Measurements from ENCODE around the gene COL18A1. TPM values are rescaled to one million over a fixed set of nuclear protein-coding genes. Genes with fewer than 3 reads are reported as not detected.
A peak's percentile ranks its signal among the peaks of the same experiment; 100 is the strongest.

Gene COL18A1
- total RNA-seq, 1 donor from 2014 or later = 51.6 TPM

DNA sequence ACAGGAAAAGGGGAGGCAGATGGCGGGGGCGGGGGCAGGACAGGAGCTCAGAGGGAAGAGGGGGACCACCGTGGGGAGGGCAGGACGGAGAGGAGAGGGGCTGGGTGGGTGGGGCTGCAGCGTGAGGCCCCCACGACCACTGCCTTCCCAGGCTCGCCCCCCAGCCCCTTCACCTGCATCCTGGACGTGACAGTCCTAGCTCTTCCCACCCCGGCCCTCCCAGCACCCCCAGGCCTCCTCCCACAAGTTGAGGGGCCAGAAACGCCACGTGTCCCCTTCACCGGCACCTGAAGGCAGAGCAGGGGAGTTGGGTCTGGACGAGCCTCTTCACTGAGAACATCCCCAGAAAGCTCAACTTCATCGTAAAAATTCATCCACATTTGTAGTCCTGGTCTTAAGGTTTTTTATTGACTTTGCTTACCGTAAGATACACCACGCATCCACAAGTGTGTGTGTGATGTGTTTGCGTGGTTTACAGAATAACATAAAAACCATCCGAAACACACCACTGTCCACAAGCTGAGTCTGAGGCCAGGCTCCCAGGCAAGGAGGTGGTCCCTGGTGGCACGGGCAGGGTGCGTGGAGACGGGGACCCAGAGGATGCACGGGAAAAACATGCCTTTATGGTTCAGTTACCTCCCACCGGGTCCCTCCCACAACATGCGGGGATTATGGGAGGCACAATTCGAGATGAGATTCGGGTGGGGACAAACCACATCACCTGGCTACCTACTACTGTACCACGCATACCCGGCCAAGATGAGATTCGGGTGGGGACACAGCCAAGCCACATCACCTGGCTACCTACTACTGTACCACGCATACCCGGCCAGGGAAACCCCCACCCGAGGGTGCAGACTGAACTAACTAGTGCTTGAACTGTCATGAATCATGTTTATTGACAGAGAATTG is 13.9 kb upstream of the COL18A1 start:
- no peak for ATAC-seq
- intact Hi-C loops (cut with DNase I) = no loop called here

DNA sequence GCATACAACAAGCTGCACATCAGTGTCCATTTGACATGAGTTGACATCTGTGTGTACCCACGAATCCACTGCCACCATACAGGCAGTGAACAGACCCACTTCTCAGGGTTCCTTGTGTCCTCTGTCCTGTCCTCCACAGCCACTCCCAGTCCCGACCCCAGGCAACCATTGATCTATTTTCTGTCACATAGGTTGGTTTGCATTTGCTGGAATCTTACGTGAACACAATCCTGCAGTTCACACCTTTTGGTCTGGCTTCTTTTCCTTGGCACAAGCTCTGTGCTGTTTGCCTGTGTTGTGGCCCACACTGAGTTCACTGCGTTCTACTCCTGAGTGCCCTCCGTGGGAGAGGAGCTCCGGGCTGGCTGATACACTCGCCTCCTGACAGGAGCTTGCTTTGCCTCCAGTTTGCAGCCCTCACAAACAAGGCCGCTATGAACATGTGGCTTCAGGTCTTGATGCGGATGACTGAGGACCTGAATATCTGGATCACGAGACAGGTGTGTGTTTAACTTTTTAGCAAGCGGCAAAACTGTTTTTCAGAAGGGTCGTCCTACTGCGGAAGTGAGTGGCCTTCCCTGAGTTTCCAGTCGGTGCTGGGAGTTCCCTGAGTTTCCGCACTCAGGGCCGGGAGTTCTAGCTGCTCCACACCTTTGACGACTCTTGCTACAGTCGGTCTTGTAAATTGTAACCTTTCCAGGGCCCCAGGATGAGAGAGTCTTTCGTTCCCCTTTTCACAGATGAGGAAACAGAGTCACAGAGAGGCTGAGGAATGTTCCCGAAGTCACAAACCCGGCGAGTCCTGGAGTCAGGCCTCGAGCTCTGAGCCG is 13.0 kb upstream of the COL18A1 start:
- ATAC-seq (no peak), DNase-seq (ENCODE audit: missing footprints) (no peak)
- intact Hi-C loops (cut with DNase I) = no loop called here

More for the DNA sequence above, 13.9 kb upstream of the COL18A1 start:
- DNase-seq (ENCODE audit: missing footprints) = peak; percentile 50

DNA sequence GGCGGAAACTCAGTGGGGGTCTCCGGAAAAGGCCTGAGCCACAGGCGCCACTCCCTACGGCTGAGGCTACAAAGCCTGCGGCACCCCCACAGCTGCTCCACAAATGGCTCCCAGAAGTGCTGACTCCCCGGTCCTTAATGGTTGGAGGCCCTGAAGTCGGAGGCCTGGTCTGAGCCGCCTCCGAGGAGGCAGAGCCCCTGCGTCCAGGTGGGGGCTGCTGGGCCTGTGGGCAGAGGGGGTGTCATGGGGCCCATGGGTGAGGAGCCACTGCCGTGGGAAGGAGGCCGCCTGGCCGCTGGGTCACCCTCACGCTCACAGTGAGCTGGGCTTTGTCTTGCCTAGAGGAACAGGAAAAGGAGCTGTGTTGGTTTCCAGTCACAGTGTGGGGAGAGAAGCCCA is 12.4 kb upstream of the COL18A1 start:
- ATAC-seq (no peak), DNase-seq (ENCODE audit: missing footprints) (peak; percentile 45)
- intact Hi-C loops (cut with DNase I) = no loop called here

DNA sequence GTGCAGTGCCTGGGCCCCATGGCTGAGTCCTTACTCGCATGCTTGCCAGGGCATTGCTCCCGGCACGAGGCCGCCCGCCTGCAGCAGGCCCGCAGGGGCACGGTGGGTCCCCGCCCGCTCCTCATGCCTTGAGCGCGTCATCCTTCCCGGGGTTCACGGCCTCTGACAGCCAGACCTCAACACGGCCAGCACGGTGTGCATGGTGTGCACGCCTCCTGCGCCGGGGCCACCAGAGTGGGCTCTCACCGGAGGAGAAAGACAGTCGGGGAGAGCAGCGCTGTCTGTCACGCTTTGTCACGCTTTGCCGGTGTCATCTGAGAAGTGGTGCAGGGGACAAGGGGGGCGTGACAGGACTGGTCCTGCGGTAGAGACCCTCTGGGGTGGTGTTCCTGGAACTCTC is 11.9 kb upstream of the COL18A1 start:
- DNase-seq (ENCODE audit: missing footprints) (peak; percentile 45), ATAC-seq (no peak)
- intact Hi-C loops (cut with DNase I) = no loop called here

DNA sequence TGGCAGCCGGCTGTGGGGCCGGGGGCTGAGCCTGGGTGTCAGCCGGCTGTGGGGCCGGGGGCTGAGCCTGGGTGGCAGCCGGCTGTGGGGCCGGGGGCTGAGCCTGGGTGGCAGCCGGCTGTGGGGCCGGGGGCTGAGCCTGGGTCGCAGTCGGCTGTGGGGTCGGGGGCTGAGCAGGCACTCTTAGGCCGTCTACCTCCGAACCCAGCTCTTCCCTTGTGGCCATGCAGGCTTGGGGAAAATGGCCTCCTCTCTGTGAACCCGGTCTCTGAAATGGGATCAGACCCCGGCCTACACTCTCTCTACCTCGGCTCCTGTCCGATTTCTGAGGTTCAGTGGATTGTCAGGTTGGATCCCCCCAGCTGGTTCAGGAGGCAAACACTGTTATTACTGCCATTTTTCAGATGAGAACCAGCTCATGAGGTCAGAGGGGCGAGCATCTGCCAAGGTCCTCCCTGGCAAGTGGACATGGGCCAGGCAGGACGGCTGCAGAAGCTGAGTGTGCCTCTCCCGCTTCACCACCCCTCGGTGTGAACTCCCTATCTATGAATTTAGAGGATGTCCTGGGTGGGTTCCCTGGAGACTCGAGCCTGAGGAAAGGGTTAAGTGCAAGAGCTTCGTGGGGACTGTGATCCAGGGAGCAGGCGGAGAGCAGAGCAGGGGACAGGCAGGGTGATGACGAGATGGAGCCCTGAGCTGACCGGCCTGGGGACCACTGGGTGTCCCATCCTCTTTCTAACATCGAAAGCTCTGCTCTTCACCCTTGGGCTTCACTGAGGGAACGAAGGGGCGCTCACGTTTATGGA is 10.9 kb upstream of the COL18A1 start:
- intact Hi-C loops (cut with DNase I) = no loop called here

DNA sequence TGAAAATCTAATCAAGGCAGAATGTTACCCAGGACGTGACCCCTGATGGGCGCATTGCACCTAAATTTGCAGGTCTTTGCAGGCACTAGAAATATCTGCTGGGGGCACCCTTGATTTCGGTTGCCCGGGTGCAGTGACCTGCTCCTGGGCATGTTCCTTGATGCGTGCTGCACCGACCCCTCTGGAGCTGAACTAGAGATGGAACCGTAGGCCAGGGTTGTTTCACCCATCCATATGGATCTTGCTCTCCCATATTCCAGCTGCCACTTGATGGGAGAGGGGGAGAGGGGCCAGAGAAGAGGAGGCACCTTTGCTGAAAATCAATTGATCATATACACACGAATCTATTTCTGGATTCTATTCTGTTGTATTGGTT is 8.4 kb upstream of the COL18A1 start:
- ATAC-seq (no peak), DNase-seq (ENCODE audit: missing footprints) (no peak)
- intact Hi-C loops (cut with DNase I) = no loop called here

More for the DNA sequence above, 10.9 kb upstream of the COL18A1 start:
- no peak for ATAC-seq
- DNase-seq (ENCODE audit: missing footprints) = peak; percentile 58

DNA sequence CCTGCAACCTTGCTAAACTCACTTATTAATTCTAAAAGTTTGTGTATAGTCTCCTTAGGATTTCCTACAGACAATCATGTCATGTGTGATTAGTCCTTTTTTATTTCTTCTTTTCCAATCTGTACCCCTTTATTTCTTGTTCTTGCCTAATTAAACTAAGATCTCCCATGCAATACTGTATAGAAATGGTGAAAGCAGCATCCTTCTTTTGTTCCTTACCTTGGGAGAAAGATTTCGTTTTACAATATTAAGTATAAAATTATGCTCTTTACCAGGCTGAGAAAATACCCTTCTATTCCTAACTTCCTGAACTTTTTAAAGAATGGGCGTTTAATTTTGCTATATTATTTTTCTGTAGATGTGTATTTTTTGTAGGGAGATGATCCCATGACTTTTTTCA is 7.6 kb upstream of the COL18A1 start:
- DNase-seq (ENCODE audit: missing footprints) (no peak), ATAC-seq (no peak)
- intact Hi-C loops (cut with DNase I) = no loop called here

DNA sequence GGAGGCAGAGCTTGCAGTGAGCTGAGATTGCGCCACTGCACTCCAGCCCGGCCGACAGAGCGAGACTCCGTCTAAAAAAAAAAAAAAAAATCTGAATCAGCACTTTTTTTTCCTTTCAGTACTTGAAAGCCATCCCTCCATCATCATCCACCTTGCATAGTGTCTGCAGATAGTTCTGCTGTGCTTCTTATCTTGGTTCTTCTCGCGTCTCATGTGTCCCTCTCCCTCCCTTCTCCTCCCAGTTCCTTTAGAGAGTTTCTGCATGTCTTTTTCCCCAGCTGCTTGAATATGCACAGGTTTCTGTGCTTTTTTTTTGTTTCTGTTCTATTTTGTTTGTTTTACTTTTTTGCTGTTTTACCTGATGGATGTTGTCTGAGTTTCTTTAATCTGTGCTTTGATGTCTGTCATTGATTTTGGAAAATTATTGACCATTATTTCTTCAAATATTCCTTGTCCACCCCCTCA is 3.9 kb upstream of the COL18A1 start:
- intact Hi-C loops (cut with DNase I) = no loop called here
- no peak for ATAC-seq
- DNase-seq (ENCODE audit: missing footprints) = peak; percentile 14

DNA sequence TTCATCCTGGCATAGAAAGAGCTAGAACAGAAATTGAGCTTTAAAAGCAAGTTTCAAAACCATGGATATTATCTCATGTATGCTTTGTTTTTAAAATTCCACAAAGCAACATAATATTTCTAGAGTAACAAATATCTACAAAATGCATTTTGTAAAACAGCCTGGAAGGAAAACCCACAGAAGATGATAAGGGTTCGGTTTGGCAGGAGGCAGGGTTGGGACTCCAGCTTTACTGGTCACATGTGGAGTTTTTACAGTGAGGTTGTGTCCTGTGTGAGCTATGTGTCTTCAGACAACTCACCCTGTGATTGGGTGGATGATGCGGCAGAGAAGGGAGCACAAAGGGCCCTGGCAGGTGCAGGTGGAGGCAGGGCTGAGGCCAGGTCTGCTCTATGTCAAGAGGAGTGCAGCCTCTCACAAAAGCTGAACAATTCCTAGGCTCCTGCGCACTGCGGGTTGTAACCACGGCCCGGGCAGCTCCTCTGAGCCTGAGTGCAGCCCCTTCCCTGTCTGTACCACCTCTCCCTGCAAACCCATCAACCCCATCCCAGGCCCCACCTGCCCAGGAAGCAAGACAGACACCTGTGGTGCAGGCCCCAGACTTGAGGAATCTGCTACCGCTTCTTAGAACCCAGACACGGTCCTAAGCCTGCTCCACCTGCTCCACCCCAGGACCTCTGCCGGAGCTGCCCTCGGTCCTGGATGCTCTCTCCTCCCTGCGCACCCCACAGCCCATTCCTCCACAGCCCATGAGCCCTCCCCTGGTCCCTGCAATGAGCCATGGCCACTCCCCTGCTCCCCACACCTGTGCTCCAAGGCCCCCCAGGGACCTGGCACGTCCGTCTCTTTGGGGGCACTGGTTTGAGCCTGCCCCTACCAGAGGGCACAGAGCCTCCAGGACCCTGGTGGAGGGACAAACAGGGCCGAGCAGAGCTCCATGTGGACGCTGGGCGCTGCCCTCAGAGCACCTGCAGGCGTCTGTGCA is 2.8 kb upstream of the COL18A1 start:
- intact Hi-C loops (cut with DNase I) = no loop called here
- DNase-seq (ENCODE audit: missing footprints) (peak; percentile 42), ATAC-seq (no peak)

DNA sequence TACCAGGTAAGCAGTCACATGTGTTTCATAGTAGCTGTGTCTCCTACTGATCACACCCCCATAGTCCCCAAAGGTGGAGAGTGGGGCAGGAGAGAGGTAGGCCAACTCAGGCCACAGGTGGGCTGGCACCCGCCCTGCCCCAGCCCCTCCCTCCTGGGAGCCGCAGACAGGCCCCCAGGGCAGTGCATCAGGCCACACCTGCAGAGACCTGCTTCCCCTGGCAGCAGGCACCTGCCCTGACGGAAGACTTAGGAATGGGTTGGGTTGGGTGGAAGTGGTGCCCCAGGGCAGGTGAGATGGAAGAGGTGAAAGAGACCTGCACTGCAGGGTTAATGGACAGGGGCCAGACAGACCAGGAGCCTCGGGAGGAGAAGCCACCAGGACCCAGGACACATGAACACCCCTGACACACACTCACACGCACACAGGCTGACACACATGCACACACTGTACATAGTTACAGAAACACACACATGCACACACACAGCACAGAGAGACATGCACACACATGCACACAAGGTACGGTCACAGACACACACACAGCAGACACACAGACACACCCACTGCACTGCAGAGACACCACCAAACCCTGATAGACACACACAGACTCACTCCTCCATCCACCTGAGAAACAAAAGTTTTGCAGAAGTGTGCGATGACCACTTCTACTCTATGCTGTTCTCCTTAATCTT is 1.7 kb upstream of the COL18A1 start:
- intact Hi-C loops (cut with DNase I) = no loop called here
- no peak for ATAC-seq
- DNase-seq (ENCODE audit: missing footprints) = peak; percentile 13

DNA sequence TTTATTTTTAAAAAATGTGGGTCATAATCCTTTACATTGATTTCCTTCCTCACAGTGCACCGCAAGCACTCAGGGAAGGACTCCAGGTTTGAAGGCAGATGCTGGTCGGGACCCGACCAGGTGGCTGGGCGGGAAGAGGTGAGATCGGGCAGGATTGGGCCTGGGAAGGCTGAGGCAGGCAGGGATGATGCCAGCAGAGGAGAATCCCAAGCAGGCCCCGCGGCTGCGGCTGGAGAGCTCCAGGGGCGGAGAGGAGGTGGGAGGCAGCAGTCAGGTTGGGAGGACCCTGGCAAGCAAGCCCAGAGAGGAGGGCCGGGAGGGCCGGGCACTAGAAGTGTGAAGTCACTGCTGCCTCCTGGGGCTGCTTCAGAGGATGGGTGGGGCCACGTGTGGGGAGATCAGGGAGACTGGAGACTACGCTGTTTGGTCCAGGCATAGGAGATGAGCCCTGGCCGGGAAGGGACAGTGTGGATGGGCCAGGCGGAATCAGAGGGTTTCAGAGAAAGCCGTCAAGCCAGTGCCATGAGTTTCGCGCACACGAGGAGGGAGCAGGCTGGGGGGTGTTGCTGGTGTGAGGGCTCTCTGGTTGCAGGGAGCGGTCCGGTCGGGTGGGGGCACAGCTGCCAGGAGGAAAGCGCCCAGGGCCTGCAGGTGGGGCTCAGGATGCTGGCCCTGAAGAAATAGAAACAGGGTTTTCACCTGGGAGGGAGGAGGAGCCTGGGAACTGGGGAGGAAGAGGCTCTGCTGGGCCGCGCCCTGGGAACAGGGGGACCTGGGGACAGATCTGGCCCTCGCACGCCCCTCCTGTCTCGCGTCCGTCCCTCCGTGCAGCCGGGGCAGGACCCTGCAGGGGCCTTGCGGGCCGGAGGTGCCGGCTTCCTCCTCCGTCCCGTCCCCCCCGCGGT is 888 bp upstream of the COL18A1 start:
- DNase-seq (ENCODE audit: missing footprints) (peak; percentile 86), ATAC-seq (peak; percentile 66)
- intact Hi-C loops (cut with DNase I) = loop anchor here (2.0 kb wide), 2 partner anchors 35 to 39 kb away; no protein-coding TSS in a partner anchor

DNA sequence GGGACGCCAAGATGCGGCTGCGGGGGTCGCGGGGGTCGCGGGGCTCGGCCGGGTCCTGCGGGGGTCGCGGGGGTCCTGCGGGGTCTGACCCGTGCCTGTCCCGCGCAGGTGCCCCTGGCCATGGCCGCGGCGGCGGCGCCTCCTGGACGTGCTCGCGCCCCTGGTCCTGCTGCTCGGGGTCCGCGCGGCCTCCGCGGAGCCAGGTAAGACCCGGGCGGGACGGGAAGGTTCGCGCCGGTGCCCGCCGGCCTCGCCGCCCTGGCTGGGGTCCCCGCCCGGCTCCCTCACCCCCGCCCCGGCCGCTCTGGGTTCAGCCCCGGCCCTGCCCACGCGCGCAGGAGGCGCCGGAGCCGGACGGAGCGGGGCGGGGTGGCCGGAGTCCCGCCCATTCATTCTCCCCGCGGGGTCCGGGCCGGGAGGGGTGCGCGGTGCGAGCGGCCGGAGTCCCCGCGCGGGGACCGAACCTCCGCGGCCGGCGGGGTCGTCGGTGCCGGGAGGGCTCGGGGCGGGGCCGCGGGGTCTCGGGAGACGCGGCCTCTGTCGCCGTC is 380 bp downstream of the COL18A1 start:
- intact Hi-C loops (cut with DNase I) = loop anchor here (2.0 kb wide), 2 partner anchors 33 to 41 kb away; no protein-coding TSS in a partner anchor
- ATAC-seq (peak; percentile 65), DNase-seq (ENCODE audit: missing footprints) (peak; percentile 72)

DNA sequence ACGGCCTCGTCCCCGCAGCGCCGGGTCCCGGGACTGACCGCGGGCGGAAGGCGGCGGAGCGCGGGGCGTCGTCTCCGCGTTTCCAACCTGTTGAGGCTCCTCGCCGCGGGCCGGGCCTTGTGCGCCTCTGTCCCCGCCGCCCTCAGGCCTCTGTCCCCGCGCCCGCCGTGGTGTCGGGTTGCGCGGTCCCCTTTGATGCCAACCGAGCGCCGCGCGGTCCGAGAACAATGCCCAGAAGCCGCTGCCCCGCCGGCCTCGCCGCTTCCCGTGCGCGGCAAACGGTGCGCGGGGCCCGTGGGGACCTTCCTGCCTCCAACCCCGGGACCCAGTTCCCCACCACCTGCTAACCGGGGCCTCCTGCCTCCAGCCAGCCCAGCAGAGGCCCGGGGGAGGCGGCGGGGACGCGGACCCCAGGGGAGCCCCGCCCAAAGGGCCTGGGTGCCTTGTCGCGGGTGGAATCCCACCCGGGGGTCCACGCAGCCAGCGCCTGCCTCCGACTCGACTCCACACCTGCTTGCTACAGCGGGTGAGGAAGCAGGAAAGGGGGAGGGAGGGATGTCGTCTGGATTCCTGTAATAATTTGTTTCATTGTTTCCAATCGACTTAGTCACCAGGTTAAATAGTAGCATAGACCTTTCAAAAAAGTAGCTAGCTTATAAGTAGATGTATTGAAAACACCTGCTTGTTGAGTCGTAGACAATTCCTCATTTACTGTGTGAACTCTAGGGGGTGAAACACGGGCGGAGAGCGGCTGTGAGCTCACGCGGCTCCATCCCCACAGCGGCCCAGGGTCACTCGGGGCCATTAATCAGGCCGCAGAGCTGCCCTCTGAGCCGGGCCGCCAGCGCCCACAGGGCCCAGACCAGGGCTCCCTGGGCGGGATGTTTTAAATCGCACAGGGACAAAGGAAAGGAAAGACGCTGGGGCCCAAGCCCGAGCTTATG is 1.1 kb downstream of the COL18A1 start:
- ATAC-seq (peak; percentile 0), DNase-seq (ENCODE audit: missing footprints) (peak; percentile 67)
- intact Hi-C loops (cut with DNase I) = loop anchor here (2.0 kb wide), 2 partner anchors 33 to 41 kb away; no protein-coding TSS in a partner anchor

DNA sequence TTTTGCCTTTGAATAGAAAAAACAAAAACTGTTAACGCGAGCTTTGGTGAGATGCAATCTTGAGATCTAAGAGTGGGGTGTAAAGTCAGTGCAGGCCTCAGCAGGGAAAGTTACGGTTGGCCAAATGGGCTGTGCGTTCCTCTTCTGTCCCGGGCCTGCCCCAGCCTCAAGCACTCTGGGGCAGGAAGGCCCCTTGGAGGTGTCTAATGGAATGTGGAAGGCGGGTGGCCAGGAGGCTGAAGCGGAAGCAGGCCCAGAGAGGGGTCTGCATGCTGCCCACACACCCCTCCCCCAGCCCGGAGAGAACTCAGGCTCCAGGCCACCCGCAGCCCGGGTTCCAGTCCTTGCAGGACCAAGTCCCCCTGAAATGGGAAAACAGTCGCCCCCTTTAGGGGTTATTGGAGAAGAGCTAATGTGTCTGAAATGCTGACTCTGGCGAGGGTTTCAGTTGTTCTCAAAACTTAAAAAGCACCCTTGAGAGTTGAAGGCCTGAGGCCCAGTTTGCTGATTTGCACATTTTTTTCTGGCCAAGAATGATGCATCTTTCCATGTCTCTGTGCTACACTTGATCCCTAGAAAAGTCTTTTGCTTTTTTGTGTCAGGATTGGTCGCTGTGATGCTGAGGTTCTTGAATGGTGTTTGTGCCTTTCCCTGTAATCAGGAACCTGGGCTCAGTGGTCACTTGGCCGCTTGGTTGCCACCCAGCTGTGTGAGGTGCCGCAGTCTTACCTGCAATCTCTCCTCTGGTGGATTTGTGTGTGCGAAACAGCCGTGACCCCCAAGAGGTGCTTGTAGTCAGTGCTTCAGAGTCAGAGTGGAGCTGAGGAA is 2.0 kb downstream of the COL18A1 start:
- ATAC-seq = no peak
- peak; percentile 45 for DNase-seq (ENCODE audit: missing footprints)
- intact Hi-C loops (cut with DNase I) = no loop called here

Measured in Right ventricle myocardium inferior (tissue), 1 donor.